Myocyte (in vitro differentiated cells): ENCODE measurements around the gene ZNF654. TPM values are rescaled to one million over a fixed set of nuclear protein-coding genes. Genes with fewer than 3 reads are reported as not detected.
"Not testable (repeated sequence)": the region's sequence is repeated elsewhere in the genome, so short reads cannot be mapped to it uniquely, and the experiment has no call there.

Experiments
- DNase-seq: peaks from one replicate; pipeline ENCODE4 v3.0.0-alpha.2; 2012; ENCODE audit warnings: low read depth
- total RNA-seq: library from RNA; depleted of rRNA; stranded (reverse); fragments of >200 nt; gene quantifications from 2 replicates; pipeline ENCODE4 v1.2.3, GENCODE V29; 2014

The ZNF654 gene
- total RNA-seq, 1 donor from 2014 or later, result 13.4 TPM

GRCh38 chr3:88059380-88060170 lies 520 bp downstream of the ZNF654 start:
- DNase-seq, result peak; percentile 9

- no peak for DNase-seq
Measured at GRCh38 chr3:88061746-88062145, 2.7 kb downstream of the ZNF654 start.

GRCh38 chr3:88075072-88075471 lies 16.0 kb downstream of the ZNF654 start:
- DNase-seq, result no peak

- DNase-seq, result no peak
Measured at GRCh38 chr3:88075497-88075896, 16.4 kb downstream of the ZNF654 start.

- DNase-seq, result no peak
Measured at GRCh38 chr3:88076712-88077111, 17.7 kb downstream of the ZNF654 start.

GRCh38 chr3:88078932-88079331 lies 19.9 kb downstream of the ZNF654 start:
- DNase-seq, result no peak

- DNase-seq, result no peak
Measured at GRCh38 chr3:88082854-88083253, 23.8 kb downstream of the ZNF654 start.

GRCh38 chr3:88084097-88084501 lies 25.0 kb downstream of the ZNF654 start:
- DNase-seq, result no peak

GRCh38 chr3:88090681-88091080 lies 31.6 kb downstream of the ZNF654 start:
- no peak for DNase-seq

- DNase-seq, result no peak
Measured at GRCh38 chr3:88092270-88092669, 33.2 kb downstream of the ZNF654 start.

- DNase-seq, result no peak
Measured at GRCh38 chr3:88093266-88093665, 34.2 kb downstream of the ZNF654 start.

- DNase-seq, result no peak
Measured at GRCh38 chr3:88101142-88101541, 42.1 kb downstream of the ZNF654 start.

- DNase-seq, result no peak
Measured at GRCh38 chr3:88105325-88105724, 46.3 kb downstream of the ZNF654 start.

GRCh38 chr3:88112289-88112688 lies 53.2 kb downstream of the ZNF654 start:
- DNase-seq, result no peak

- DNase-seq, result peak; percentile 82
Measured at GRCh38 chr3:88113311-88114162, 54.5 kb downstream of the ZNF654 start.

GRCh38 chr3:88114878-88115549 lies 56.0 kb downstream of the ZNF654 start:
- DNase-seq, result no peak

- DNase-seq, result no peak
Measured at GRCh38 chr3:88117683-88118082, 58.6 kb downstream of the ZNF654 start.

- DNase-seq, result not testable (repeated sequence)
Measured at GRCh38 chr3:88118603-88119002, 59.5 kb downstream of the ZNF654 start.

- DNase-seq, result no peak
Measured at GRCh38 chr3:88123526-88123925, 64.5 kb downstream of the ZNF654 start.

- DNase-seq, result peak; percentile 33
Measured at GRCh38 chr3:88131695-88132094, 72.6 kb downstream of the ZNF654 start.

GRCh38 chr3:88132894-88133293 lies 73.8 kb downstream of the ZNF654 start:
- no peak for DNase-seq
